SK-N-SH (cell line): ENCODE data around the gene PTER. TPM values are rescaled to one million over a fixed set of nuclear protein-coding genes. Genes with fewer than 3 reads are reported as not detected.

Experiments used
- CTCF ChIA-PET: fragments of 300-600, 350-600 bp; formaldehyde crosslinking; extraction: SDS; loops from one replicate; lab custom pipeline; 2021; lab: Yijun Ruan, JAX
- POLR2A ChIA-PET: fragments of 350-600 bp; sonication (Branson Sonifier 250); formaldehyde crosslinking; extraction: SDS; loops from one replicate; lab custom pipeline; 2020; ENCODE audit warnings: antibody characterized with exemption, inconsistent platforms; lab: Yijun Ruan, JAX
- DNase-seq: peaks from one replicate; pipeline ENCODE4 v3.0.0; 2012
- H2AFZ ChIP-seq: fragments of 200-600 bp; sonication (generic); 2 replicates; pipeline ENCODE4 v1.8.1; 2016; ENCODE audit warnings: antibody characterized with exemption, mild to moderate bottlenecking, low read depth
- H3F3A ChIP-seq: fragments of 200-600 bp; sonication (generic); replicated peaks from 2 replicates; pipeline ENCODE3; 2016; ENCODE audit warnings: antibody characterized with exemption, mild to moderate bottlenecking; ENCODE audit not compliant: insufficient read depth
- H3K27ac ChIP-seq, 2 experiments: fragments of 200-500 bp in 1 of 2; fragments of 200-600 bp in 1 of 2; sonication (Bioruptor generic) in 1 of 2; sonication (generic), shearing (Covaris generic) in 1 of 2; 2 replicates each; pipeline versions ENCODE4 v1.5.1 to v1.6.1; 2014 to 2016; ENCODE audit warnings: low read depth in 2 of 2, inconsistent platforms in 1 of 2, low read length in 1 of 2, mild to moderate bottlenecking in 1 of 2, mixed read lengths in 1 of 2
- H3K27me3 ChIP-seq: fragments of 200-600 bp; sonication (generic), shearing (Covaris generic); 2 replicates; pipeline ENCODE4 v1.6.1; 2016; ENCODE audit warnings: mixed run types; ENCODE audit not compliant: insufficient read depth
- H3K36me3 ChIP-seq, 2 experiments: fragments of 200-500 bp in 1 of 2; fragments of 200-600 bp in 1 of 2; sonication (Bioruptor generic) in 1 of 2; sonication (generic) in 1 of 2; replicated peaks in 1 of 2; 2 replicates each; pipeline versions ENCODE3 to v1.5.1; 2014 to 2016; ENCODE audit warnings: low read length in 1 of 2, mild to moderate bottlenecking in 1 of 2; ENCODE audit not compliant: insufficient read depth in 2 of 2, control insufficient read depth in 1 of 2
- H3K4me1 ChIP-seq, 2 experiments: fragments of 200-500 bp in 1 of 2; fragments of 200-600 bp in 1 of 2; sonication (Bioruptor generic) in 1 of 2; sonication (generic), shearing (Covaris generic) in 1 of 2; 2 replicates each; pipeline versions ENCODE4 v1.5.1 to v1.6.1; 2014 to 2016; ENCODE audit warnings: low read depth in 1 of 2, low read length in 1 of 2, mixed run types in 1 of 2; ENCODE audit not compliant: insufficient read depth in 2 of 2, control insufficient read depth in 1 of 2
- H3K4me2 ChIP-seq: fragments of 200-600 bp; sonication (generic), shearing (Covaris generic); 2 replicates; pipeline ENCODE4 v1.6.1; 2017; ENCODE audit warnings: mixed run types
- H3K4me3 ChIP-seq, 2 experiments: fragments of 200-500 bp in 1 of 2; fragments of 200-600 bp in 1 of 2; sonication (Bioruptor generic) in 1 of 2; sonication (generic), shearing (Covaris generic) in 1 of 2; 2 replicates each; pipeline versions ENCODE4 v1.5.1 to v1.8.1; 2014 to 2016; ENCODE audit warnings: low read depth in 2 of 2, inconsistent platforms in 1 of 2, low read length in 1 of 2, mild to moderate bottlenecking in 1 of 2, mixed read lengths in 1 of 2, moderate library complexity in 1 of 2
- H3K79me2 ChIP-seq: fragments of 200-600 bp; sonication (generic); 2 replicates; pipeline ENCODE4 v1.8.1; 2017; ENCODE audit warnings: mild to moderate bottlenecking; ENCODE audit not compliant: insufficient read depth
- H3K9ac ChIP-seq: fragments of 200-600 bp; sonication (generic); 2 replicates; pipeline ENCODE4 v1.6.1; 2017; ENCODE audit warnings: mixed run types
- H3K9me2 ChIP-seq: fragments of 200-600 bp; sonication (generic); 2 replicates; pipeline ENCODE4 v1.6.1; 2017; ENCODE audit warnings: mixed run types
- H3K9me3 ChIP-seq: fragments of 200-600 bp; sonication (generic); 2 replicates; pipeline ENCODE4 v1.6.1; 2017; ENCODE audit warnings: mixed run types, mild to moderate bottlenecking, moderate library complexity
- H4K20me1 ChIP-seq: fragments of 200-600 bp; sonication (generic); 2 replicates; pipeline ENCODE4 v1.6.1; 2017; ENCODE audit warnings: mild to moderate bottlenecking, mixed run types; ENCODE audit not compliant: insufficient read depth
- CHD2 ChIP-seq: fragments of 150-350 bp; IDR thresholded peaks from 2 replicates; pipeline ENCODE4 v1.6.1; 2018; ENCODE audit warnings: low read length; ENCODE audit not compliant: partially characterized antibody
- EP300 ChIP-seq, 2 experiments: IDR thresholded peaks; 2 replicates each; pipeline versions ENCODE4 v1.4.0 to v1.6.1; 2012; ENCODE audit warnings: borderline replicate concordance in 1 of 2, low read depth in 1 of 2, low read length in 1 of 2
- EZH2phosphoT487 ChIP-seq: fragments of 200-600 bp; sonication (generic); IDR thresholded peaks from 2 replicates; pipeline ENCODE4 v1.6.1; 2017; ENCODE audit warnings: low read depth, mixed run types, mild to moderate bottlenecking, antibody characterized with exemption, moderate library complexity, borderline replicate concordance
- FOSL2 ChIP-seq: IDR thresholded peaks from 2 replicates; pipeline ENCODE4 v1.4.0; 2012; ENCODE audit warnings: low read depth, mild to moderate bottlenecking, moderate library complexity, borderline replicate concordance
- FOXJ3 ChIP-seq: sonication (generic); formaldehyde crosslinking; IDR thresholded peaks from 2 replicates; pipeline ENCODE4 v1.5.1; 2020; ENCODE audit warnings: mild to moderate bottlenecking, missing genetic modification reagents
- FOXM1 ChIP-seq: IDR thresholded peaks from 2 replicates; pipeline ENCODE4 v1.4.0; 2012; ENCODE audit warnings: low read depth, mild to moderate bottlenecking
- GABPA ChIP-seq: IDR thresholded peaks from 2 replicates; pipeline ENCODE4 v1.4.0; 2012; ENCODE audit warnings: low read depth, mild to moderate bottlenecking
- GATA2 ChIP-seq: sonication (generic); formaldehyde crosslinking; IDR thresholded peaks from 2 replicates; pipeline ENCODE4 v1.5.0; 2020; ENCODE audit warnings: mild to moderate bottlenecking, missing genetic modification reagents
- NFIC ChIP-seq: IDR thresholded peaks from 2 replicates; pipeline ENCODE4 v1.4.0; 2012; ENCODE audit warnings: borderline replicate concordance
- POLR2AphosphoS5 ChIP-seq: IDR thresholded peaks from 2 replicates; pipeline ENCODE4 v1.6.1; 2012; ENCODE audit warnings: low read depth, low read length
- RCOR1 ChIP-seq: fragments of 150-350 bp; IDR thresholded peaks from 2 replicates; pipeline ENCODE4 v1.6.1; 2017; ENCODE audit warnings: antibody characterized with exemption, low read length
- SMC3 ChIP-seq: IDR thresholded peaks from 2 replicates; pipeline ENCODE4 v1.6.1; 2012; ENCODE audit warnings: low read depth, low read length, improper control_type of control experiment
- TEAD4 ChIP-seq: IDR thresholded peaks from 2 replicates; pipeline ENCODE4 v1.4.0; 2012; ENCODE audit warnings: mild to moderate bottlenecking, borderline replicate concordance; ENCODE audit not compliant: insufficient read depth
- WGBS: methylation state at CpG from one replicate; pipeline ENCODE4 v1.1.6; 2017; ENCODE audit warnings: low lambda C conversion rate; 5-methylcytosine and 5-hydroxymethylcytosine counted together
- polyA plus RNA-seq, 3 experiments: library from polyadenylated mRNA; depleted of rRNA; stranded (reverse); fragments of >200 nt; gene quantifications; 2 replicates each; pipeline ENCODE4 v1.2.3, GENCODE V29; 2012
- TF ChIP-seq, protein P1 (sequence below): IDR thresholded peaks from 2 replicates; pipeline ENCODE4 v1.6.1; 2012; ENCODE audit warnings: mild to moderate bottlenecking, low read depth, low read length, moderate library complexity
- TF ChIP-seq, protein P2 (sequence below): IDR thresholded peaks from 2 replicates; pipeline ENCODE4 v1.4.0; 2012; ENCODE audit warnings: low read depth, borderline replicate concordance
- TF ChIP-seq, protein P3 (sequence below): fragments of 150-350 bp; IDR thresholded peaks from 2 replicates; pipeline ENCODE4 v1.6.1; 2016; ENCODE audit warnings: mild to moderate bottlenecking, low read depth, low read length
- TF ChIP-seq, protein P4 (sequence below): IDR thresholded peaks from 2 replicates; pipeline ENCODE4; 2012
- TF ChIP-seq, protein P5 (sequence below): fragments of 200-600 bp; sonication (generic); IDR thresholded peaks from 2 replicates; pipeline ENCODE4 v1.6.1; 2017; ENCODE audit warnings: antibody characterized with exemption, mild to moderate bottlenecking, moderate library complexity

Gene PTER
- polyA plus RNA-seq, 1 of the 3 experiments (the other 2 are of a cell fraction): not detected

DNA sequence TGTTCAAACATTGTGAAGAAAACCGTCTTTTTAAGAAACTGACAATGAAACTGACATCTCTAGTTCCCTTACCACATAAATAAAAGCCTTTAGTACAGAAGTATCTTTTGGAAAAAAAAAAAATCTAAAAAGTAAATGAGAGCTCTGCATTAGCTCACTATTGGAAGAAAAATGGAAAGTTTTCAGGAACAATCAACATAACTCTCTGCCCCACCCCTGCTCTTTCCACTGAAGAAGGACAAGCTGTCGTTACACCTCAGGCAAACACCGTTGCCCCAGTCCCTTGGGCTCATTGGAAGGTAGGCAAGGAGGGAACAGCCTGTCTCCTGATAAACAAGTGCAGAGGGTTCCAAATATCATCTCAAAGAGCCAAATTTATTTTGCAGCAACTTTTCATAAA, 107.3 kb downstream of the PTER start:
- POLR2A ChIA-PET: no interaction called here
- H3K9me3 ChIP-seq: no peaks in the 10 kb centered on the region
- peaks cover 0 to 2% of the 10 kb centered on the region in 2 experiments; a peak in 1 of 4 replicates for H3K4me1 ChIP-seq
- no peak overlapping the region for H3K4me2 ChIP-seq
- no peaks in the 10 kb centered on the region for H3K79me2 ChIP-seq
- no peaks in the 10 kb centered on the region for H3K27me3 ChIP-seq
- CTCF ChIA-PET: interaction anchor here (1.6 to 1.9 kb wide), 2 partner anchors 9 to 15 kb away, joined by 9 to 11 read pairs; no protein-coding TSS in a partner anchor
- H3K27ac ChIP-seq: no peak overlapping the region
- TF ChIP-seq RCOR1 (no peak), FOXJ3 (CRISPR knock-in tag) (no peak), NFIC (no peak), FOXM1 (no peak), GABPA (no peak), EZH2phosphoT487 (no peak), TEAD4 (no peak), POLR2AphosphoS5 (no peak), EP300 (IDR thresholded peaks at IDR 0.05; ENCODE audit: borderline replicate concordance in 1 of 2, low read depth in 1 of 2, low read length in 1 of 2) (no peak), SMC3 (no peak), FOSL2 (no peak), CHD2 (no peak), GATA2 (CRISPR knock-in tag) (no peak)
- TF ChIP-seq, protein P1, sequence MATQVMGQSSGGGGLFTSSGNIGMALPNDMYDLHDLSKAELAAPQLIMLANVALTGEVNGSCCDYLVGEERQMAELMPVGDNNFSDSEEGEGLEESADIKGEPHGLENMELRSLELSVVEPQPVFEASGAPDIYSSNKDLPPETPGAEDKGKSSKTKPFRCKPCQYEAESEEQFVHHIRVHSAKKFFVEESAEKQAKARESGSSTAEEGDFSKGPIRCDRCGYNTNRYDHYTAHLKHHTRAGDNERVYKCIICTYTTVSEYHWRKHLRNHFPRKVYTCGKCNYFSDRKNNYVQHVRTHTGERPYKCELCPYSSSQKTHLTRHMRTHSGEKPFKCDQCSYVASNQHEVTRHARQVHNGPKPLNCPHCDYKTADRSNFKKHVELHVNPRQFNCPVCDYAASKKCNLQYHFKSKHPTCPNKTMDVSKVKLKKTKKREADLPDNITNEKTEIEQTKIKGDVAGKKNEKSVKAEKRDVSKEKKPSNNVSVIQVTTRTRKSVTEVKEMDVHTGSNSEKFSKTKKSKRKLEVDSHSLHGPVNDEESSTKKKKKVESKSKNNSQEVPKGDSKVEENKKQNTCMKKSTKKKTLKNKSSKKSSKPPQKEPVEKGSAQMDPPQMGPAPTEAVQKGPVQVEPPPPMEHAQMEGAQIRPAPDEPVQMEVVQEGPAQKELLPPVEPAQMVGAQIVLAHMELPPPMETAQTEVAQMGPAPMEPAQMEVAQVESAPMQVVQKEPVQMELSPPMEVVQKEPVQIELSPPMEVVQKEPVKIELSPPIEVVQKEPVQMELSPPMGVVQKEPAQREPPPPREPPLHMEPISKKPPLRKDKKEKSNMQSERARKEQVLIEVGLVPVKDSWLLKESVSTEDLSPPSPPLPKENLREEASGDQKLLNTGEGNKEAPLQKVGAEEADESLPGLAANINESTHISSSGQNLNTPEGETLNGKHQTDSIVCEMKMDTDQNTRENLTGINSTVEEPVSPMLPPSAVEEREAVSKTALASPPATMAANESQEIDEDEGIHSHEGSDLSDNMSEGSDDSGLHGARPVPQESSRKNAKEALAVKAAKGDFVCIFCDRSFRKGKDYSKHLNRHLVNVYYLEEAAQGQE: no peak
- TF ChIP-seq, protein P2, sequence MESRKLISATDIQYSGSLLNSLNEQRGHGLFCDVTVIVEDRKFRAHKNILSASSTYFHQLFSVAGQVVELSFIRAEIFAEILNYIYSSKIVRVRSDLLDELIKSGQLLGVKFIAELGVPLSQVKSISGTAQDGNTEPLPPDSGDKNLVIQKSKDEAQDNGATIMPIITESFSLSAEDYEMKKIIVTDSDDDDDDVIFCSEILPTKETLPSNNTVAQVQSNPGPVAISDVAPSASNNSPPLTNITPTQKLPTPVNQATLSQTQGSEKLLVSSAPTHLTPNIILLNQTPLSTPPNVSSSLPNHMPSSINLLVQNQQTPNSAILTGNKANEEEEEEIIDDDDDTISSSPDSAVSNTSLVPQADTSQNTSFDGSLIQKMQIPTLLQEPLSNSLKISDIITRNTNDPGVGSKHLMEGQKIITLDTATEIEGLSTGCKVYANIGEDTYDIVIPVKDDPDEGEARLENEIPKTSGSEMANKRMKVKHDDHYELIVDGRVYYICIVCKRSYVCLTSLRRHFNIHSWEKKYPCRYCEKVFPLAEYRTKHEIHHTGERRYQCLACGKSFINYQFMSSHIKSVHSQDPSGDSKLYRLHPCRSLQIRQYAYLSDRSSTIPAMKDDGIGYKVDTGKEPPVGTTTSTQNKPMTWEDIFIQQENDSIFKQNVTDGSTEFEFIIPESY: no peak
- TF ChIP-seq, protein P3, sequence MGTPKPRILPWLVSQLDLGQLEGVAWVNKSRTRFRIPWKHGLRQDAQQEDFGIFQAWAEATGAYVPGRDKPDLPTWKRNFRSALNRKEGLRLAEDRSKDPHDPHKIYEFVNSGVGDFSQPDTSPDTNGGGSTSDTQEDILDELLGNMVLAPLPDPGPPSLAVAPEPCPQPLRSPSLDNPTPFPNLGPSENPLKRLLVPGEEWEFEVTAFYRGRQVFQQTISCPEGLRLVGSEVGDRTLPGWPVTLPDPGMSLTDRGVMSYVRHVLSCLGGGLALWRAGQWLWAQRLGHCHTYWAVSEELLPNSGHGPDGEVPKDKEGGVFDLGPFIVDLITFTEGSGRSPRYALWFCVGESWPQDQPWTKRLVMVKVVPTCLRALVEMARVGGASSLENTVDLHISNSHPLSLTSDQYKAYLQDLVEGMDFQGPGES: no peak
- TF ChIP-seq, protein P4, sequence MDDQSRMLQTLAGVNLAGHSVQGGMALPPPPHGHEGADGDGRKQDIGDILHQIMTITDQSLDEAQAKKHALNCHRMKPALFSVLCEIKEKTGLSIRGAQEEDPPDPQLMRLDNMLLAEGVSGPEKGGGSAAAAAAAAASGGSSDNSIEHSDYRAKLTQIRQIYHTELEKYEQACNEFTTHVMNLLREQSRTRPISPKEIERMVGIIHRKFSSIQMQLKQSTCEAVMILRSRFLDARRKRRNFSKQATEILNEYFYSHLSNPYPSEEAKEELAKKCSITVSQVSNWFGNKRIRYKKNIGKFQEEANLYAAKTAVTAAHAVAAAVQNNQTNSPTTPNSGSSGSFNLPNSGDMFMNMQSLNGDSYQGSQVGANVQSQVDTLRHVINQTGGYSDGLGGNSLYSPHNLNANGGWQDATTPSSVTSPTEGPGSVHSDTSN: no peak
- TF ChIP-seq, protein P5, sequence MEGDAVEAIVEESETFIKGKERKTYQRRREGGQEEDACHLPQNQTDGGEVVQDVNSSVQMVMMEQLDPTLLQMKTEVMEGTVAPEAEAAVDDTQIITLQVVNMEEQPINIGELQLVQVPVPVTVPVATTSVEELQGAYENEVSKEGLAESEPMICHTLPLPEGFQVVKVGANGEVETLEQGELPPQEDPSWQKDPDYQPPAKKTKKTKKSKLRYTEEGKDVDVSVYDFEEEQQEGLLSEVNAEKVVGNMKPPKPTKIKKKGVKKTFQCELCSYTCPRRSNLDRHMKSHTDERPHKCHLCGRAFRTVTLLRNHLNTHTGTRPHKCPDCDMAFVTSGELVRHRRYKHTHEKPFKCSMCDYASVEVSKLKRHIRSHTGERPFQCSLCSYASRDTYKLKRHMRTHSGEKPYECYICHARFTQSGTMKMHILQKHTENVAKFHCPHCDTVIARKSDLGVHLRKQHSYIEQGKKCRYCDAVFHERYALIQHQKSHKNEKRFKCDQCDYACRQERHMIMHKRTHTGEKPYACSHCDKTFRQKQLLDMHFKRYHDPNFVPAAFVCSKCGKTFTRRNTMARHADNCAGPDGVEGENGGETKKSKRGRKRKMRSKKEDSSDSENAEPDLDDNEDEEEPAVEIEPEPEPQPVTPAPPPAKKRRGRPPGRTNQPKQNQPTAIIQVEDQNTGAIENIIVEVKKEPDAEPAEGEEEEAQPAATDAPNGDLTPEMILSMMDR: no peak
- DNase-seq: no peak
- no peaks in the 10 kb centered on the region for H3F3A ChIP-seq
- WGBS: 36% methylated on average over 3 of the region's 3 CpGs
- H3K4me3 ChIP-seq: no peak overlapping the region
- H2AFZ ChIP-seq: no peak overlapping the region
- no peak overlapping the region for H3K9ac ChIP-seq
- no peaks in the 10 kb centered on the region for H4K20me1 ChIP-seq
- H3K9me2 ChIP-seq: no peaks in the 10 kb centered on the region
- H3K36me3 ChIP-seq: no peaks in the 10 kb centered on the region
